NCI-H2029 treated with DMSO at 0.1 percent for 48 hours (cell line): Measurements from ENCODE around the gene STRA6.

Source experiments
- DNase-seq: peaks from one replicate; lab custom pipeline; 2025; lab: John Stamatoyannopoulos, UW

Gene STRA6

DNA sequence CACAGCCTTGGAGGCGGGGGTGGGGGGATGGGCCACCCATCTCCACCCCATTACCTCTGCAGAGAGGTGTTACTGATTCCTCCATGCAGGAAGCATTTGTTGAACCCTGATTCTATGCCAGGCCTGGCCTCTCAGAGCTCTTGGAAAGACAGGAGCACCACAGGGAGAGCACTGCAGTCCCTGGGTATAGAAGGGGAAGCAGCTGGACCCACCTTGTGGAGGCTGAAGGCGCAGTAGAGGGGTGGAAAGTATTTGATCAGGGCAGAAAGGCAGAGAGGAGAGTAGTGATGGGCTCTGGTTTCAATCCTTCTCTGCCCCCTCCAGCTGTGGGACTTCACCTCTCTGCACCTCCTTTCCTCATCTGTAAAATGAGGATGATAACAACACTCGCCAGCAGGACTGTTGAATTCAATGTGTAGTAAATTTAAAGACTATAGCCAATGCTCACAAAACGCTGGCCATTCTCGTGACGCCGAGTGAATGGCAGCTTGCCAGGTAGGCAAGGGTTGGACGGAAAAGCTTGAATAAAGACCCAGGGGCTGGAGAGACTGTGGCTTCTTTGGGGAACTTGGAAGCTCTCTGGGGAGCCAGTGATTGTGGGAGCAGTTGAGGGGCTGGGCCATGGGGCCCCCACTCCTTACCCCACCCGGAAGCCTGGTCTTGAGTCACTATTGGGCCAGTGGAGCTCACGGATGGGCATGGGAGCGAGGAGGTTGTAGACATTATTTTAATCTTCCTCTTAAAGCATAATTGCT, 25.6 kb upstream of the STRA6 start:
- no peak for DNase-seq

GRCh38 chr15:74226761-74227540, 24.4 kb upstream of the STRA6 start:
- DNase-seq: no peak

- DNase-seq: no peak
Observed at GRCh38 chr15:74225928-74226327, 23.3 kb upstream of the STRA6 start.

DNA sequence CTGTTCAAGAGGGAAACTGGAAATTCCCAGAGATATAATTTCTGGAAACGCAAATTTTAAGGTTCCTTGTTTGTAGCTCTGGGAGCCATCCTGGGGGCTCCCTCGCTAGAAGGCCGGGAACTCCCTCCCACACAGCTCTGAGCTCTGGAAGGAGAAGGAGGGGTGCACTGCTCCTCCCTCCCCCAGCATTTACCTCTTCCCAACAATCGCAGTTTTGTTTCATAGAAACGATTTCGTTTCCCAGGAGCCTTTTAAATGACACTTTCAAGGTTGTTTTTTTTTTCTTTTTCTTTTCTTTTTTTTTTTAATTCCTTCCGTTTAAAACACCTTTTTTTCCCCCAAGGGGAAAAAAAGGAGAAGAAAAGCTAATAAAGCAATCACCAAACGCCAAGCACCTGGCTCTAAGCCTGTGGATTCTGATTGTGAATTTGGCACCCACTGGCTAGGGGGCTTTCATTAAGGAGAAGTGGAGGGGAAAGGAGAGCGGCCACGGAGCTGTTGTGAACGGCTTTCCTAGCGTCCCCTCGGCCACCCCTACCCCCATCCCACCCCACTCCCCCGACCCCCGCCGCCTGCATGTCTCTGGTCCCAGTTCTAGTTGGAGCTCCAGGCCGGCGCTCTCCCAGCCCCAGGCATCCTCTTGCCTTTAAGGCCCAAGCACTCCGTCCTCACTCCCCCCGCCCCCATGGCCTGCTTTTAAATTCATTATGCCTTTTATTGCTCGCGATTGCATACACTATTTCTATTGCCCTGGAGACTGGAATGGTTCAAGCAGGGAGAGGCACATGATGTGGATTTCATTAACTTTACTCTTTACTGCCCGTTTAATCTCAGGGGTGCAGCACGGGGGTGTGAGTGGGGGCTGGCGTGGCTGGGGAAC, 19.9 kb upstream of the STRA6 start:
- no peak for DNase-seq

DNA sequence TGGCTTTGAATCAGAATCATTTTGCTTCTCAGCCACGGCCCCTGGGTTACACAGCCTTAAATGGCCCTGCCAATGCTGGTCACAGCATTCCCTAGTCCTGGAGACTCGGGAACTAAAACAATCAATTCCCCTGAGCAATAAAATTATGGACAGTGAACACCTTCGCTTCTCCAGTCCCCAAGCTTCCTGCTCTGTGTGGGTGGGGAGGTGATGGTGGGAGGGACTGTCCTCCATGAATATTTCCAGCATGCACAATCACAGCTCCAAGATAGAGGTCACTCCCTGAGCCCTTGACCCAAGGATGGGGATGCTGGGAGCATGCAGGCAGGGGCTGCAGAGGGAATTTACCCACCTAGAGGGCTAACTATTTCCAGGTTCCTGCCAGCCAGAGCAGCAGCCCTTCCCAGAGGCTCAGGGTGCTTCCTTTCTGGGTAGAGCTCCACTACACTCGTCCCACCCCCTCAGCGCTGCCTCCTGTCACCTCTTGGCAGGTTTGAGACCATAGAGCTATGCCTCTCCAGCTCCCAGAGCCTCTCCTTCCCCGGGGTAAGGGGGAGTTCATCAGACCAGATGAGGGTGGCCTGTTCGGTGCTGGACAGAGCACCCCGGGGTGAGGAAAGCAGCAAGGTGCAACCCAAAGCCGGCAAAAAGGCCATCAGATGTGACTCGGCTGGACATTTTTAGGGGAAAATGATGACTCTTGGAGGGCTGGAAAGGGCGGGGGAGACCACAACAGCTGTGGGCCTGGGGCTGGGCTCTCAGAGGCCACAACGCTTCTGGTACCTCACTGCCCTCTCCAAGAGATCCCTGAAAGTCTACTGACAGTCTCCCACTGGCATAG, 19.0 kb upstream of the STRA6 start:
- no peak for DNase-seq

GRCh38 chr15:74220475-74221248, 18.1 kb upstream of the STRA6 start:
- no peak for DNase-seq

GRCh38 chr15:74217907-74218885, 15.6 kb upstream of the STRA6 start:
- DNase-seq: no peak

- DNase-seq: no peak
Observed at GRCh38 chr15:74216949-74217348, 14.4 kb upstream of the STRA6 start.

DNA sequence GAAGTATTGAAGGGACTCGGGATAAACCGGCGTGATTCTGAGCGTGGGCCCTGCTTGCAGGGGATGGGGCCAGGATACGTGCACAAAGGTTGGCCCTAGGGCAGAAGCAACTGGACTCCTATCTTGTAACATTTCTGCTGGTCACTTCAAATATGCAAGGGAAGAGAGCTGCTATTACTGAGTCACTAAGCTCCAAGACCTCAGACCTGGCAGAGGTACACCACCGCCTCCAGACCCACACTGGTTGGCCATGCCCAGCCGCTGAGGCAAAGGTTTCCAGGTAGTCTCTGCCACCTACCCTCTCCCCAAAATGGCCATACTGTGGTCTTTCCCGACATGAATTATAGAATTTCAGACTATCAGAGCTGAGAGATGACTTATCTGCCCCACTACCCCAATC, 13.4 kb upstream of the STRA6 start:
- DNase-seq: no peak

DNA sequence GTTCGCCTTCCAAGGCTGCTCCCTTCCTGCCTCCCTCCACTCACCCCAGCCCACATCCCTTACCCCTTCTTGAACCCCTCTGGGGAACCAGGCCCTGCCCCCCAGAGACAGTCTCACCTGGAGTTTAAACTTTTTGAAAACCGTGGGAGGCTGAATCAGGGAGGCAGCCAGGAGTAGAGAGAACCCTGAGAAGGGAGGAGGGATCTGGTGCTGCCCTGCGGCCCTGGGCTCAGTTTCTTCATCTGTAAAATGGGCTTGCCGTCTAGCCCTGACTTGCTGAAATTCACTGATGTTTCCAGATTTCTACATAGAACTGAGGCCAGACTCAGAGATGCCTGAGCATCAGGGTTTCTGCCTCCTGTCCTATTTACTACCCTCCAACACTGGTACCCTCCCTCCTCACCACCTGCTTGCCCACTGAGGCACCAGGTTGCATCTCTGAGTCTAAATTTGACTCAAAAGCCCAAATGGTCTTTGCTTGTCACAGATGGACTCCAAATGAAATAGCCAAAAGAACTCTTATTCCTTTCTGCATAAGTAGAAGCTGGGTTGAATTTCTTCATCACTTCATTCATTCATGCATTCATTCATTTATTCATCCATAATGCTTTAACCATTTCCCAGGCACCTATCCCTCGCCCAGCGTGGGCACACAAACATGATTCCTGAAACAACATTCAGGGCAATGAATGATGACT, 11.9 kb upstream of the STRA6 start:
- no peak for DNase-seq

DNA sequence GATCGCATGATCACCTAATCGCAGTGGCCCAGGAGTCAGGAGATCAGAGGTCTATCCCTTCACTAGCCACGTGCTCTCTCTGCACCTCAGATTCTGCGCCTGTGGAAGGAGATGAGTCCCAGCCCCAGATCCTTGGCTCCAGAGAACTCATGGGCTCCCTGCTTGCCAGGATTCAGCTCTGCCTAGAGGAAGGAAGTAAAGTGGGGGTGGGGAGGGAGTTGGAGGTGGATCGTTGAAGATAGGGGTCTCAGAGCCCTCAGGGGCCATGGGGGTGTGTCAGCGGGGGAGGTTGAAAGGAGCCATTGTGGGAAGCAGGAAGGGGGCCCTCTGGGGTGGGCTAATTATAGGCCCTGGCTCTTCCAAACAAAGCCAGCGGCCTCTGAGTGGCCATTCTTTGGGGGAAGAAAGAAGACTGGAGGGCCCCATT, 11.3 kb upstream of the STRA6 start:
- DNase-seq: no peak

DNA sequence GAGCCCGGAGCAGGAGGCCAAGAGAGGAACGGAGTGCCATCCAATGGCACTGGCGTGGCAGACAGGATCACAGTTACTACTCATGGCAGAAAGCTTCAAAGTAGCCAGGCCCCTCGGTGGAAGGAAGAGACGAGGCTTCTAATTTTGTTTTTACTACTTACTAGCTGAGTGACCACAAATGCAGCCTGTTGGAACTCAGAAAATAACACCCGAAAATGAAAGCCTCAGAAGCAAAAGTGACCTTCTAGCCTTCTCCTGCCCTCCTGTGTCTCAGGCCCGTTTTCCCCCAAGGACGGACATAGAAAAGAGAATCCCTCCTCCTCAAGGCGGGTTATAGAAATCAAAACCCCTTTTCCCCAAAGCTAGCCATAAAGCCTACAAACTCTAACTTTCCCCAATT, 9.9 kb upstream of the STRA6 start:
- DNase-seq: no peak

DNA sequence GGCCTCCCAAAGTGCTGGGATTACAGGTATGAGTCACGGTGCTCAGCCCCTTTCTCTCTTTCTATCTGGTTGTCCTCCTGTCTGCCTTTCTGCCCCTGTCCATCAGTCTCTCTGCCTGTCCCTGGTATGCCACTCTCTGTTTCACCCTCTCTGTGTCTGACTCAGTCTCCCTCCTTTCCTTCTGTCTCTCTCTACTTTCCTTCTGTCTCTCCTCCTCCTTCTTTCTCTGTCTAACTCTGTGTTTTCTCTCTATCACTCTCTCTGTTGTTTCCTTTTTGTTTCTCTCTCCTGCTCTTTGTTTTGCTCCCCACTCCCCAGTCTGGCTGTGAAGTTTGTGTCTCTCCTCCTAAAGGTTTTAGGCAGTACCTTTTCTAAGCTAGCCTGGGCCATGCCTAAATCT, 9.1 kb upstream of the STRA6 start:
- no peak for DNase-seq

DNA sequence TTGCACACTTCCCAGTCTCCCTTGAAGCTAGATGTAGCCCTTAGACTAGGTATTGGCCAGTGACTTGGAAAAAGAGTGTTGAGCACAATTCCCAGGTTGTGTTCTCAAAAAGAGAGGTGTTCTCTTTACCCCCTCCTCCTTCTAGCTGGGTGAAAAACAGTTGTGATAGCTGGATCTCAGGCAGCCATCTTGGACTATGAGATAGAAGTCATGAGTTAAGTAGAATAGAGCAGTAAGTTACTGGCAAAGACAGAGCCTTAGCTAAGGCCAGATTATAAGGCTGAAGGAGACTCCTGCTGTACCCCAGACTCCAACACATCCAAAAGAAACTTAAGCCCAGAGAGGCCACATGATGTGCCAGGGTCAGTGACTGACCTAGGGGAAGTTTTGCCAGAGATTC, 8.1 kb upstream of the STRA6 start:
- no peak for DNase-seq

DNA sequence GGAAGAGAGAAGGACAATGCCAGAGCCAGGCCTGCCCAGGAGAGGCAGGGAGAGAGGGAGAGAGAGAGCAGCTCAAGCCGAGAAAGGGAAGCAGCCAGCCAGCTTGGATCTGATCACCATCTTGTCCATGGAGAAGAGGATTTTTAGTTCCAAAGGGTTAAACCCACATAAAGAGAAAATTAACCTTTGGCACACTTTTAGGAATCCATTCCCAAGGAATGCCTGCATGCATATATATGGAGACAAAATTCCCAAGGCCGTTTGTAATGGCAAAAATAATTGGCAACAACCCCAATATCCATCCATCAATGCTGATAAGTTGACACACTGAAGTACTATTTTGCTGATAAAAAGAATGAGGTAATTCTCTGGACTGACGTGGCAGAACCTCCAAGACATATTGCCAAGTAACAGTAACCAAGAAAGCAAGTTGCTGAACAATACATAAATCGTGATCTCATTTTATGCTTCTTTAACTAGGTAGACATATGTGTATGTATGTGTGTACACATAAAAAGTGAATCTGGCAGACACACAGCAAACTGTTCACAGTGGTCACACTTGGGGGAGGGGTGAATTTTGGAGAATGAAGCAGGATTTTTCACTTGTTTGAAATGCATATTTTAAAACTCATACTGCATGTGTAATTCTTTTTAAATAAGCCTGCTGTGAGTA, 7.5 kb upstream of the STRA6 start:
- DNase-seq: no peak

GRCh38 chr15:74209560-74209958, 7.0 kb upstream of the STRA6 start:
- no peak for DNase-seq

GRCh38 chr15:74208901-74209559, 6.4 kb upstream of the STRA6 start:
- DNase-seq: no peak

- DNase-seq: no peak
Observed at GRCh38 chr15:74208496-74208895, 5.9 kb upstream of the STRA6 start.
